Brain microvascular endothelial cell (primary cell): Measurements from ENCODE around the gene IGSF23.

Source experiments
- DNase-seq: peaks from one replicate; pipeline ENCODE4 v3.0.0-alpha.2; 2020
- H3K27ac ChIP-seq: fragments of 250-450 bp; sonication (Bioruptor Pico); 2 replicates; pipeline ENCODE4 v1.5.1; 2020; ENCODE audit warnings: mild to moderate bottlenecking, moderate library complexity
- H3K27me3 ChIP-seq: fragments of 250-450 bp; sonication (Bioruptor Pico); replicated peaks from 2 replicates; pipeline ENCODE4 v1.5.1; 2020; ENCODE audit warnings: mild to moderate bottlenecking
- H3K36me3 ChIP-seq: fragments of 250-450 bp; sonication (Bioruptor Pico); replicated peaks from 2 replicates; pipeline ENCODE4 v1.5.1; 2020; ENCODE audit warnings: mild to moderate bottlenecking
- H3K4me3 ChIP-seq: 2 replicates; pipeline ENCODE4 v1.5.1; 2011; ENCODE audit warnings: low read depth, mild to moderate bottlenecking, control low read depth, low read length, moderate library complexity
- CTCF ChIP-seq: IDR thresholded peaks from 2 replicates; pipeline ENCODE4 v1.5.1; 2011; ENCODE audit warnings: low read depth, mild to moderate bottlenecking, moderate library complexity, low read length, control low read depth, inconsistent platforms; ENCODE audit errors: missing control alignments
- in situ Hi-C: cut with HindIII; loops from 2 replicates; pipeline ENCODE4 v1.10.0; 2017; ENCODE audit warnings: low sequenced_read_pairs, low pct_ligation_motif_present

Gene IGSF23

GRCh38 chr19:44575116-44575700, 38.2 kb upstream of the IGSF23 start:
- no peaks in the 10 kb centered on the region for H3K36me3 ChIP-seq
- DNase-seq: no peak
- H3K4me3 ChIP-seq: no peak overlapping the region
- in situ Hi-C loops: no loop called here
- H3K27me3 ChIP-seq: no peaks in the 10 kb centered on the region
- H3K27ac ChIP-seq: no peak overlapping the region
- TF ChIP-seq CTCF: no peak

GRCh38 chr19:44576843-44577565, 36.4 kb upstream of the IGSF23 start:
- Histone ChIP-seq H3K27me3 (no peaks in the 10 kb centered on the region), H3K27ac (no peak overlapping the region), H3K36me3 (no peaks in the 10 kb centered on the region), H3K4me3 (no peak overlapping the region)
- in situ Hi-C loops: no loop called here
- DNase-seq: peak; percentile 14
- peak; percentile 86 for TF ChIP-seq CTCF

GRCh38 chr19:44577566-44577874, 35.8 kb upstream of the IGSF23 start:
- Histone ChIP-seq H3K36me3 (no peaks in the 10 kb centered on the region), H3K27ac (no peak overlapping the region), H3K27me3 (no peaks in the 10 kb centered on the region), H3K4me3 (no peak overlapping the region)
- TF ChIP-seq CTCF: no peak
- in situ Hi-C loops: no loop called here
- DNase-seq: no peak

- Histone ChIP-seq H3K4me3 (no peak overlapping the region), H3K36me3 (no peaks in the 10 kb centered on the region), H3K27me3 (no peaks in the 10 kb centered on the region), H3K27ac (no peak overlapping the region)
- in situ Hi-C loops: no loop called here
- no peak for DNase-seq
- no peak for TF ChIP-seq CTCF
These were observed 33.5 kb upstream of the IGSF23 start for GRCh38 chr19:44579663-44580365.

GRCh38 chr19:44580366-44580895, 32.9 kb upstream of the IGSF23 start:
- in situ Hi-C loops: no loop called here

More at GRCh38 chr19:44580366-44580895, 32.9 kb upstream of the IGSF23 start:
- H3K27ac ChIP-seq: no peak overlapping the region
- no peak overlapping the region for H3K4me3 ChIP-seq
- no peak for DNase-seq
- H3K27me3 ChIP-seq: no peaks in the 10 kb centered on the region
- H3K36me3 ChIP-seq: no peaks in the 10 kb centered on the region
- TF ChIP-seq CTCF: no peak
